K562 (cell line): ENCODE results near the gene KYAT1. TPM values are rescaled to one million over a fixed set of nuclear protein-coding genes. Genes with fewer than 3 reads are reported as not detected.
A peak's percentile ranks its signal among the peaks of the same experiment; 100 is the strongest.

ENCODE experiments used
- ATAC-seq: fragments of 200-7000 bp; cut with Tn5 transposase; 3 replicates; pipeline ENCODE4 v1.9.1; 2020; ENCODE audit warnings: moderate library complexity
- BruUV-seq: library from RNA; stranded (reverse); fragments of 400-500 nt; replicated peaks from 2 replicates; lab custom pipeline; 2021; lab: Mats Ljungman, UMichigan
- CTCF ChIA-PET: fragments of 300-600 bp; formaldehyde crosslinking; extraction: SDS; loops from one replicate; lab custom pipeline; 2021; ENCODE audit warnings: low intra/inter-chr PET ratio; lab: Yijun Ruan, JAX
- POLR2A ChIA-PET: fragments of 300-600, 350-650 bp; sonication (Branson Sonifier 250); formaldehyde crosslinking; extraction: SDS; loops from one replicate; lab custom pipeline; 2021; ENCODE audit warnings: antibody characterized with exemption, inconsistent platforms; lab: Yijun Ruan, JAX
- DNase-seq, 4 experiments: peaks; one replicate each; pipeline versions ENCODE4 v3.0.0 to v3.0.0-alpha.2; 2011 to 2018; ENCODE audit warnings: low spot score in 3 of 4, mixed read lengths in 3 of 4; ENCODE audit errors: extremely low read depth in 1 of 4
- FAIRE-seq: peaks from 2 replicates; lab custom pipeline; 2011; peaks lifted over from hg19 to GRCh38; lab: Jason Lieb, UNC
- H2AFZ ChIP-seq: 2 replicates; pipeline ENCODE4 v1.6.0; 2011; ENCODE audit warnings: low read depth, low read length, control low read depth, inconsistent platforms
- H3K27ac ChIP-seq: fragments of 200-600 bp; 3 replicates; pipeline ENCODE4 v1.8.0; 2011; ENCODE audit warnings: low read depth, mild to moderate bottlenecking, control low read depth, inconsistent platforms, low read length, moderate library complexity, mixed read lengths; ENCODE audit errors: extremely low read depth
- H3K27me3 ChIP-seq, 2 experiments: fragments of 300-600 bp in 1 of 2; 2 replicates in 1 of 2; 3 replicates in 1 of 2; pipeline versions ENCODE4 v1.6.0 to v1.8.0; 2011; ENCODE audit warnings: inconsistent platforms in 2 of 2, low read length in 2 of 2, mild to moderate bottlenecking in 1 of 2, mixed read lengths in 1 of 2, moderate library complexity in 1 of 2; ENCODE audit not compliant: control insufficient read depth in 2 of 2, insufficient read depth in 2 of 2
- H3K36me3 ChIP-seq: fragments of 300-600 bp; 3 replicates; pipeline ENCODE4 v1.8.0; 2011; ENCODE audit warnings: mild to moderate bottlenecking, low read length, inconsistent platforms; ENCODE audit not compliant: control insufficient read depth, insufficient read depth
- H3K4me1 ChIP-seq, 2 experiments: fragments of 200-600 bp in 1 of 2; replicated peaks in 1 of 2; 2 replicates in 1 of 2; 3 replicates in 1 of 2; pipeline versions ENCODE4 v1.5.1 to v1.8.0; 2011; ENCODE audit warnings: inconsistent platforms in 2 of 2, low read length in 2 of 2, mild to moderate bottlenecking in 1 of 2, mixed read lengths in 1 of 2, moderate library complexity in 1 of 2; ENCODE audit not compliant: control insufficient read depth in 2 of 2, insufficient read depth in 2 of 2
- H3K4me2 ChIP-seq: 2 replicates; pipeline ENCODE4 v1.6.1; 2011; ENCODE audit warnings: low read length, control low read depth, inconsistent platforms, mixed read lengths; ENCODE audit not compliant: insufficient read depth
- H3K4me3 ChIP-seq: fragments of 200-600 bp; sonication (generic), shearing (Covaris generic); 2 replicates; pipeline ENCODE4 v1.5.1; 2016; ENCODE audit warnings: control low read depth, inconsistent platforms
- H3K79me2 ChIP-seq: fragments of 200-600 bp; 3 replicates; pipeline ENCODE4 v1.8.0; 2011; ENCODE audit warnings: low read length, inconsistent platforms; ENCODE audit not compliant: control insufficient read depth, insufficient read depth
- H3K9ac ChIP-seq, 2 experiments: 2 replicates each; pipeline versions ENCODE4 v1.6.0 to v1.6.1; 2011; ENCODE audit warnings: low read depth in 2 of 2, low read length in 2 of 2, control low read depth in 1 of 2, inconsistent platforms in 1 of 2, mild to moderate bottlenecking in 1 of 2, mixed read lengths in 1 of 2; ENCODE audit not compliant: insufficient read depth in 1 of 2
- H3K9me1 ChIP-seq: one replicate; pipeline ENCODE4 v1.6.0; 2011; ENCODE audit warnings: inconsistent platforms, mild to moderate bottlenecking, low read length, moderate library complexity; ENCODE audit not compliant: control insufficient read depth, insufficient read depth
- H3K9me3 ChIP-seq: replicated peaks from 2 replicates; pipeline ENCODE4 v1.5.1; 2011; ENCODE audit warnings: low read depth, low read length, inconsistent platforms; ENCODE audit not compliant: control insufficient read depth, insufficient read depth
- H4K20me1 ChIP-seq: replicated peaks from 2 replicates; pipeline ENCODE4 v1.6.1; 2011; ENCODE audit warnings: low read length, inconsistent platforms, mixed read lengths; ENCODE audit not compliant: control insufficient read depth, insufficient read depth
- FOXM1 ChIP-seq, 2 experiments: fragments of 450-650 bp in 1 of 2; sonication (generic) in 1 of 2; formaldehyde crosslinking in 1 of 2; IDR thresholded peaks; 2 replicates each; pipeline versions ENCODE4 v1.6.1 to v1.9.0; 2017 to 2022; ENCODE audit warnings: low read depth in 2 of 2, mild to moderate bottlenecking in 2 of 2, missing genetic modification reagents in 1 of 2, moderate library complexity in 1 of 2
- GTF2A2 ChIP-seq: IDR thresholded peaks from 2 replicates; pipeline ENCODE4 v1.6.1; 2016; ENCODE audit warnings: mild to moderate bottlenecking, missing genetic modification characterization, missing compliant biosample characterization
- LARP7 ChIP-seq: fragments of 450-650 bp; IDR thresholded peaks from 2 replicates; pipeline ENCODE4 v1.6.1; 2016
- NFIC ChIP-seq: fragments of 450-650 bp; IDR thresholded peaks from 2 replicates; pipeline ENCODE4 v1.6.1; 2017; ENCODE audit warnings: mild to moderate bottlenecking, inconsistent platforms
- PPARD ChIP-seq: fragments of 250-450 bp; sonication (Bioruptor Pico); IDR thresholded peaks from 2 replicates; pipeline ENCODE4 v1.8.0; 2022; ENCODE audit warnings: inconsistent platforms, mild to moderate bottlenecking, moderate library complexity
- SIN3A ChIP-seq, 2 experiments: fragments of 150-350 bp in 1 of 2; IDR thresholded peaks; 2 replicates each; pipeline ENCODE4 v1.6.1; 2011 to 2016; ENCODE audit warnings: borderline replicate concordance in 2 of 2, low read depth in 2 of 2, low read length in 2 of 2, mild to moderate bottlenecking in 2 of 2, moderate library complexity in 2 of 2; ENCODE audit not compliant: control insufficient read depth in 1 of 2
- SRSF7 ChIP-seq: fragments of 200-400 bp; formaldehyde crosslinking; optimal IDR thresholded peaks from 2 replicates; pipeline ENCODE3; 2017; ENCODE audit warnings: mild to moderate bottlenecking, low read depth, low read length
- ZNF217 ChIP-seq: sonication (generic); formaldehyde crosslinking; IDR thresholded peaks from 2 replicates; pipeline ENCODE4 v1.8.0; 2022; ENCODE audit warnings: mild to moderate bottlenecking, missing genetic modification reagents
- ZNF717 ChIP-seq: fragments of 250-450 bp; sonication (Bioruptor Pico); IDR thresholded peaks from 2 replicates; pipeline ENCODE4 v1.5.0; 2021
- WGBS: fragments of 100-300 bp; shearing (Covaris generic); methylation state at CpG from one replicate; pipeline ENCODE4 v1.1.6; 2016; ENCODE audit warnings: low coverage, mixed read lengths; ENCODE audit not compliant: insufficient coverage; ENCODE audit errors: missing lambda C conversion rate; 5-methylcytosine and 5-hydroxymethylcytosine counted together
- in situ Hi-C: fragments of 300-500 bp; cut with MboI; formaldehyde crosslinking; loops from 4 replicates; pipeline ENCODE4 v1.15.0; 2018; ENCODE audit warnings: inconsistent platforms, mixed read lengths
- intact Hi-C: fragments of 100-400 bp; cut with micrococcal nuclease; formaldehyde crosslinking; loops from 2 replicates; pipeline ENCODE4 v1.14.2; 2022
- polyA plus RNA-seq, 8 experiments: library from polyadenylated mRNA; depleted of rRNA in 4 of 8; stranded (reverse) in 5 of 8; unstranded in 3 of 8; fragments of >200 nt; fragmentation: Nextera tagmentation in 2 of 8; fragmentation: Illumina TruSeq in 1 of 8; extraction: Ambion mirVana in 2 of 8; extraction: Trizol in 1 of 8; gene quantifications; 2 replicates each; pipeline versions ENCODE4 v1.2.1 to v1.2.3, GENCODE V29; 2011 to 2014; ENCODE audit warnings: inconsistent platforms in 1 of 8, missing spikeins in 1 of 8
- total RNA-seq, 7 experiments: library from RNA; depleted of rRNA in 6 of 7; stranded (reverse); fragments of >200 nt in 6 of 7; fragmentation: Illumina TruSeq in 2 of 7; extraction: Trizol in 2 of 7; gene quantifications; 2 replicates each; pipeline versions ENCODE4 v1.2.1 to v1.2.3, GENCODE V29; 2011 to 2021; ENCODE audit warnings: low replicate concordance in 1 of 7
- TF ChIP-seq, protein P1 (sequence below): fragments of 250-450 bp; sonication (Bioruptor Pico); IDR thresholded peaks from 2 replicates; pipeline ENCODE4 v1.5.0; 2021
- TF ChIP-seq, protein P2 (sequence below): fragments of 450-650 bp; IDR thresholded peaks from 2 replicates; pipeline ENCODE4 v1.6.1; 2017; ENCODE audit warnings: mild to moderate bottlenecking, moderate library complexity

Gene KYAT1
- total and polyA plus RNA-seq, 9 of the 15 experiments (the other 6 are each of a cell fraction or from before 2014, with no cell fraction given), result 6.4 to 16.8 (median 11.1) TPM

DNA sequence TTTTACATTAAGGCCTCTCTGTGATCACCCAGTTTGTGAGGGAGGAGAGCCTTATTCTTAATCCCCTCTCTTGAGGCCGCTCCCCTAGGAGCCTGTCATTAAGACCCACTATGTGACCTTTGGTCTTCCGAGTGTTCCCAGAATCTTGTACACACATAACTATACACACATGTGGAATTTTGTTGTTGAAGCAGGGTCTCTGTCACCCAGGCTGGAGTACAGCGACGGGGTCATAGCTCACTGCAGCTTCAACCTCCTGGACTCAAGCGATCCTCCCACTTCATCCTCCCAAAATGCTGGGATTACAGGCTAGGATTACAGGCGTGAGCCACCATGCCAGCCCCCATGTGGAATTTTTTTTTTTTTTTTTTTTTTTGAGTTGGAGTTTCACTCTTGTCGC is 24.2 kb upstream of the KYAT1 start:
- H3K4me2 ChIP-seq, result no peak overlapping the region
- FAIRE-seq, result peak; percentile 23
- H3K27ac ChIP-seq, result no peak overlapping the region
- ATAC-seq, result no peak
- peaks cover 42% of the 10 kb centered on the region; the same call in 2 of the 3 replicates for H3K36me3 ChIP-seq
- BruUV-seq, result no TSS peak
- H3K9me3 ChIP-seq, result no peaks in the 10 kb centered on the region
- in situ Hi-C loops (no loop called here), intact Hi-C loops (no loop called here)
- no peaks in the 10 kb centered on the region for H3K9me1 ChIP-seq
- H3K27me3 ChIP-seq, result no peaks in the 10 kb centered on the region
- peaks cover 0 to 31% of the 10 kb centered on the region in 2 experiments; a peak in 2 of 5 replicates for H3K4me1 ChIP-seq
- ChIA-PET POLR2A (interaction anchor here (0.6 kb wide), 1 partner anchor 9 kb away, joined by 3 read pairs; no protein-coding TSS in a partner anchor), CTCF (no interaction called here)
- H3K4me3 ChIP-seq, result no peak overlapping the region
- H3K9ac ChIP-seq, result no peak overlapping the region
- H4K20me1 ChIP-seq, result no peaks in the 10 kb centered on the region; the same call in none of the 2 replicates
- TF ChIP-seq SIN3A (IDR thresholded peaks at IDR 0.05; ENCODE audit: borderline replicate concordance in 2 of 2, control insufficient read depth in 1 of 2, low read depth in 2 of 2, low read length in 2 of 2) (no peak), ZNF217 (no peak), GTF2A2 (tag) (no peak), ZNF717 (CRISPR knock-in tag) (no peak), FOXM1 (IDR thresholded peaks at IDR 0.05; ENCODE audit: low read depth) (no peak), FOXM1 (CRISPR knock-in tag; IDR thresholded peaks at IDR 0.05; ENCODE audit: low read depth) (no peak), NFIC (no peak), LARP7 (no peak), PPARD (CRISPR knock-in tag) (no peak), SRSF7 (no peak)
- TF ChIP-seq, protein P1, sequence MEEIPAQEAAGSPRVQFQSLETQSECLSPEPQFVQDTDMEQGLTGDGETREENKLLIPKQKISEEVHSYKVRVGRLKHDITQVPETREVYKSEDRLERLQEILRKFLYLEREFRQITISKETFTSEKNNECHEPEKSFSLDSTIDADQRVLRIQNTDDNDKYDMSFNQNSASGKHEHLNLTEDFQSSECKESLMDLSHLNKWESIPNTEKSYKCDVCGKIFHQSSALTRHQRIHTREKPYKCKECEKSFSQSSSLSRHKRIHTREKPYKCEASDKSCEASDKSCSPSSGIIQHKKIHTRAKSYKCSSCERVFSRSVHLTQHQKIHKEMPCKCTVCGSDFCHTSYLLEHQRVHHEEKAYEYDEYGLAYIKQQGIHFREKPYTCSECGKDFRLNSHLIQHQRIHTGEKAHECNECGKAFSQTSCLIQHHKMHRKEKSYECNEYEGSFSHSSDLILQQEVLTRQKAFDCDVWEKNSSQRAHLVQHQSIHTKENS (CRISPR knock-in tag), result no peak
- TF ChIP-seq, protein P2, sequence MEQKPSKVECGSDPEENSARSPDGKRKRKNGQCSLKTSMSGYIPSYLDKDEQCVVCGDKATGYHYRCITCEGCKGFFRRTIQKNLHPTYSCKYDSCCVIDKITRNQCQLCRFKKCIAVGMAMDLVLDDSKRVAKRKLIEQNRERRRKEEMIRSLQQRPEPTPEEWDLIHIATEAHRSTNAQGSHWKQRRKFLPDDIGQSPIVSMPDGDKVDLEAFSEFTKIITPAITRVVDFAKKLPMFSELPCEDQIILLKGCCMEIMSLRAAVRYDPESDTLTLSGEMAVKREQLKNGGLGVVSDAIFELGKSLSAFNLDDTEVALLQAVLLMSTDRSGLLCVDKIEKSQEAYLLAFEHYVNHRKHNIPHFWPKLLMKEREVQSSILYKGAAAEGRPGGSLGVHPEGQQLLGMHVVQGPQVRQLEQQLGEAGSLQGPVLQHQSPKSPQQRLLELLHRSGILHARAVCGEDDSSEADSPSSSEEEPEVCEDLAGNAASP, result no peak
- no peak for DNase-seq
- H2AFZ ChIP-seq, result no peak overlapping the region
- WGBS, result 89% methylated on average over 5 of the region's 7 CpGs
- no peaks in the 10 kb centered on the region for H3K79me2 ChIP-seq
